ENCODE data around the gene FNDC3B.

FNDC3B gene

GRCh38 chr3:172285844-172286243 is 246.5 kb downstream of the FNDC3B start:
- TF ChIP-seq TAF1 (IDR thresholded peaks at IDR 0.05; ENCODE audit: borderline replicate concordance, insufficient read depth, low read length): no peak
- TF ChIP-seq FOXP2 (optimal IDR thresholded peaks at IDR 0.05; ENCODE audit: borderline replicate concordance, extremely low read depth, extremely low read length, insufficient read depth): no peak
- TF ChIP-seq POLR2AphosphoS5 (IDR thresholded peaks at IDR 0.05; ENCODE audit: low read depth, low read length): no peak
- TF ChIP-seq, protein P1, sequence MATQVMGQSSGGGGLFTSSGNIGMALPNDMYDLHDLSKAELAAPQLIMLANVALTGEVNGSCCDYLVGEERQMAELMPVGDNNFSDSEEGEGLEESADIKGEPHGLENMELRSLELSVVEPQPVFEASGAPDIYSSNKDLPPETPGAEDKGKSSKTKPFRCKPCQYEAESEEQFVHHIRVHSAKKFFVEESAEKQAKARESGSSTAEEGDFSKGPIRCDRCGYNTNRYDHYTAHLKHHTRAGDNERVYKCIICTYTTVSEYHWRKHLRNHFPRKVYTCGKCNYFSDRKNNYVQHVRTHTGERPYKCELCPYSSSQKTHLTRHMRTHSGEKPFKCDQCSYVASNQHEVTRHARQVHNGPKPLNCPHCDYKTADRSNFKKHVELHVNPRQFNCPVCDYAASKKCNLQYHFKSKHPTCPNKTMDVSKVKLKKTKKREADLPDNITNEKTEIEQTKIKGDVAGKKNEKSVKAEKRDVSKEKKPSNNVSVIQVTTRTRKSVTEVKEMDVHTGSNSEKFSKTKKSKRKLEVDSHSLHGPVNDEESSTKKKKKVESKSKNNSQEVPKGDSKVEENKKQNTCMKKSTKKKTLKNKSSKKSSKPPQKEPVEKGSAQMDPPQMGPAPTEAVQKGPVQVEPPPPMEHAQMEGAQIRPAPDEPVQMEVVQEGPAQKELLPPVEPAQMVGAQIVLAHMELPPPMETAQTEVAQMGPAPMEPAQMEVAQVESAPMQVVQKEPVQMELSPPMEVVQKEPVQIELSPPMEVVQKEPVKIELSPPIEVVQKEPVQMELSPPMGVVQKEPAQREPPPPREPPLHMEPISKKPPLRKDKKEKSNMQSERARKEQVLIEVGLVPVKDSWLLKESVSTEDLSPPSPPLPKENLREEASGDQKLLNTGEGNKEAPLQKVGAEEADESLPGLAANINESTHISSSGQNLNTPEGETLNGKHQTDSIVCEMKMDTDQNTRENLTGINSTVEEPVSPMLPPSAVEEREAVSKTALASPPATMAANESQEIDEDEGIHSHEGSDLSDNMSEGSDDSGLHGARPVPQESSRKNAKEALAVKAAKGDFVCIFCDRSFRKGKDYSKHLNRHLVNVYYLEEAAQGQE (IDR thresholded peaks at IDR 0.05; ENCODE audit: insufficient read depth in 1 of 2, low read depth in 2 of 2, low read length in 2 of 2): no peak
- TF ChIP-seq SIN3A (IDR thresholded peaks at IDR 0.05; ENCODE audit: borderline replicate concordance, insufficient read depth, low read length): no peak

DNA sequence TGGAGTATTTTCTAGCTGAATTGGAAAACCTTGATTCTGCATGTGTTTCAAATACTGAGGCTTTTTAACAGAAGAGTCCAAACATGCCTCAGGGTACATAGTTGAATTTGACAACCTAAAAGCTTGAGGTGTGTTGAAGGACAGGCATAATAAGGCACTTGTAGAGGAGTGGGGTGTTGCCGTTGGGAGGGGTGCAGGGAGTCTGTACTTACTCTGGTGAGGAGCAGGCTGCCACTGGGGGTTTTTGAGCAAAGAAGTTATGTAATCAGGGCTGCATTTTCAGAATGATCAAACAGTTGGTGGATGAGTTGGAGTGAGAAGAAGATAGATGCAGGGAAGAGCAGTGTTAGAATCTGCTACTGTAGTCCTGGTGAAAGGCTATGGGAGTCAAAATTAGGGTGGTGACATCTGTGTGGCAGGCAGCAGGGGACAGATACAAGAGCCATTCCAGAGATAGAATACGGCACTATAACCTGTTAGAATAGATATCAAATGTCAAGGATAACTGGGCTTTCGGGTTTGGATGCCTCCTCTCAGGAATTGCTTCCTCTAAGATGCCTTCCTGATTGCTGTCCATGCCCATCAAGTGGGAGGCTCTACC is 247.3 kb downstream of the FNDC3B start:
- TF ChIP-seq POLR2AphosphoS5 (IDR thresholded peaks at IDR 0.05; ENCODE audit: low read depth, low read length) (no peak), FOXP2 (optimal IDR thresholded peaks at IDR 0.05; ENCODE audit: borderline replicate concordance, extremely low read depth, extremely low read length, insufficient read depth) (no peak), TAF1 (IDR thresholded peaks at IDR 0.05; ENCODE audit: borderline replicate concordance, insufficient read depth, low read length) (no peak), SIN3A (IDR thresholded peaks at IDR 0.05; ENCODE audit: borderline replicate concordance, insufficient read depth, low read length) (no peak)
- TF ChIP-seq, protein P1 (IDR thresholded peaks at IDR 0.05; ENCODE audit: insufficient read depth in 1 of 2, low read depth in 2 of 2, low read length in 2 of 2): no peak

GRCh38 chr3:172287937-172288477 is 248.6 kb downstream of the FNDC3B start:
- TF ChIP-seq FOXP2 (optimal IDR thresholded peaks at IDR 0.05; ENCODE audit: borderline replicate concordance, extremely low read depth, extremely low read length, insufficient read depth): no peak
- no peak for TF ChIP-seq TAF1 (IDR thresholded peaks at IDR 0.05; ENCODE audit: borderline replicate concordance, insufficient read depth, low read length)
- TF ChIP-seq SIN3A (IDR thresholded peaks at IDR 0.05; ENCODE audit: borderline replicate concordance, insufficient read depth, low read length): no peak
- TF ChIP-seq, protein P1 (IDR thresholded peaks at IDR 0.05; ENCODE audit: insufficient read depth in 1 of 2, low read depth in 2 of 2, low read length in 2 of 2): no peak
- TF ChIP-seq POLR2AphosphoS5 (IDR thresholded peaks at IDR 0.05; ENCODE audit: low read depth, low read length): no peak

GRCh38 chr3:172288651-172289050 is 249.3 kb downstream of the FNDC3B start:
- TF ChIP-seq, protein P1 (IDR thresholded peaks at IDR 0.05; ENCODE audit: insufficient read depth in 1 of 2, low read depth in 2 of 2, low read length in 2 of 2): no peak
- no peak for TF ChIP-seq POLR2AphosphoS5 (IDR thresholded peaks at IDR 0.05; ENCODE audit: low read depth, low read length)

DNA sequence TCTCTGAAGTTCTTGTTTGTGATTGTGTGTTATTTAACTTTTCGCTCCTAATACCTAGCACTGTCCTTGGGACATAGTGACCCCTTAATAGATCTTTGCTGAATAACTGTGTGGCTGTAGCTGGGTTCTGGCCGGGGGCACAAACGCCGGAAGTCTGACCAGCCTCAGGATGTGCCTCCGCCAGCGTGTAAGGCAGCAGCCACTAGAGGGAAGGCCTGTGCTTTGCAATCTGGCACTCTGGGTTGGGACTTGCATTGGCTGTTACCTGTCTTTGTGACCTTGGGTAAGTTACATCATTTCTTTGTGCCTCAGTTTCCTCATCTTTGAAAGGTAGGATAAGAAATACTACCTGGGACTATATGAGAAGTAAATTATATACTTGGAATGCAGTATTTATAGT is 250.2 kb downstream of the FNDC3B start:
- TF ChIP-seq POLR2AphosphoS5 (IDR thresholded peaks at IDR 0.05; ENCODE audit: low read depth, low read length): no peak
- no peak for TF ChIP-seq TAF1 (IDR thresholded peaks at IDR 0.05; ENCODE audit: borderline replicate concordance, insufficient read depth, low read length)
- TF ChIP-seq, protein P1 (IDR thresholded peaks at IDR 0.05; ENCODE audit: insufficient read depth in 1 of 2, low read depth in 2 of 2, low read length in 2 of 2): no peak
- no peak for TF ChIP-seq FOXP2 (optimal IDR thresholded peaks at IDR 0.05; ENCODE audit: borderline replicate concordance, extremely low read depth, extremely low read length, insufficient read depth)
- TF ChIP-seq SIN3A (IDR thresholded peaks at IDR 0.05; ENCODE audit: borderline replicate concordance, insufficient read depth, low read length): no peak

Measured in PFSK-1 (cell line).